ENCODE measurements around the gene CHRNA5.

DNA sequence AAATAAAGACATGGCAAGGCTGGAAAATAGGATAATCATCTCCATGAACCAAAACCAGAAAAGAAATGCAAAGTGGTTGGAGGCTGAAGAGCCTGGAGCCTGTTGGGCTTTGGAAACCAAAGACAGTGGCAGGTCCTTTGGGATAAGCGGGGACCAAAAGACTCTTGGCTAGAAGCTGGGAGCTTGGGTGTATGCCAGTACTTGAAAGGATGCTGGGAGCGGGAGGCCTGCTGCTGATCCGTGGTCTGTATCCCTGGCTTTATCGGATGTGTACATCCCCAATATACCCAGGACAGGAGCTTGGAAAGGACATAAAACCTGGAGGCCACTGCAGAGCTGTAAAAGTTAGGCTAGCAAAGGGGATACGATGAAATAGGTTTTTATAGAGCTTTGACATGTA is 77.0 kb downstream of the CHRNA5 start:
- TF ChIP-seq BCL6 (CRISPR knock-in tag; IDR thresholded peaks at IDR 0.05) (no peak), JUN (IDR thresholded peaks at IDR 0.05; ENCODE audit: borderline replicate concordance, low read depth, low read length) (no peak), JUN (CRISPR knock-in tag; IDR thresholded peaks at IDR 0.05; ENCODE audit: borderline replicate concordance) (no peak), HNRNPH1 (optimal IDR thresholded peaks at IDR 0.05; ENCODE audit: low read depth, low read length) (no peak), ZNF699 (CRISPR knock-in tag; IDR thresholded peaks at IDR 0.05; ENCODE audit: insufficient replicate concordance) (no peak), NFE2L1 (tag; IDR thresholded peaks at IDR 0.05; ENCODE audit: borderline replicate concordance, low read depth) (no peak), ZBTB7A (IDR thresholded peaks at IDR 0.05; ENCODE audit: borderline replicate concordance, control insufficient read depth, low read depth, low read length) (no peak)
- TF ChIP-seq, protein P1, sequence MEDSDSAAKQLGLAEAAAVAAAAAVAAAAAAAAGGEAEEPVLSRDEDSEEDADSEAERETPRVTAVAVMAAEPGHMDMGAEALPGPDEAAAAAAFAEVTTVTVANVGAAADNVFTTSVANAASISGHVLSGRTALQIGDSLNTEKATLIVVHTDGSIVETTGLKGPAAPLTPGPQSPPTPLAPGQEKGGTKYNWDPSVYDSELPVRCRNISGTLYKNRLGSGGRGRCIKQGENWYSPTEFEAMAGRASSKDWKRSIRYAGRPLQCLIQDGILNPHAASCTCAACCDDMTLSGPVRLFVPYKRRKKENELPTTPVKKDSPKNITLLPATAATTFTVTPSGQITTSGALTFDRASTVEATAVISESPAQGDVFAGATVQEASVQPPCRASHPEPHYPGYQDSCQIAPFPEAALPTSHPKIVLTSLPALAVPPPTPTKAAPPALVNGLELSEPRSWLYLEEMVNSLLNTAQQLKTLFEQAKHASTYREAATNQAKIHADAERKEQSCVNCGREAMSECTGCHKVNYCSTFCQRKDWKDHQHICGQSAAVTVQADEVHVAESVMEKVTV (CRISPR knock-in tag; IDR thresholded peaks at IDR 0.05) = no peak
- TF ChIP-seq, protein P2, sequence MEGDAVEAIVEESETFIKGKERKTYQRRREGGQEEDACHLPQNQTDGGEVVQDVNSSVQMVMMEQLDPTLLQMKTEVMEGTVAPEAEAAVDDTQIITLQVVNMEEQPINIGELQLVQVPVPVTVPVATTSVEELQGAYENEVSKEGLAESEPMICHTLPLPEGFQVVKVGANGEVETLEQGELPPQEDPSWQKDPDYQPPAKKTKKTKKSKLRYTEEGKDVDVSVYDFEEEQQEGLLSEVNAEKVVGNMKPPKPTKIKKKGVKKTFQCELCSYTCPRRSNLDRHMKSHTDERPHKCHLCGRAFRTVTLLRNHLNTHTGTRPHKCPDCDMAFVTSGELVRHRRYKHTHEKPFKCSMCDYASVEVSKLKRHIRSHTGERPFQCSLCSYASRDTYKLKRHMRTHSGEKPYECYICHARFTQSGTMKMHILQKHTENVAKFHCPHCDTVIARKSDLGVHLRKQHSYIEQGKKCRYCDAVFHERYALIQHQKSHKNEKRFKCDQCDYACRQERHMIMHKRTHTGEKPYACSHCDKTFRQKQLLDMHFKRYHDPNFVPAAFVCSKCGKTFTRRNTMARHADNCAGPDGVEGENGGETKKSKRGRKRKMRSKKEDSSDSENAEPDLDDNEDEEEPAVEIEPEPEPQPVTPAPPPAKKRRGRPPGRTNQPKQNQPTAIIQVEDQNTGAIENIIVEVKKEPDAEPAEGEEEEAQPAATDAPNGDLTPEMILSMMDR (IDR thresholded peaks at IDR 0.05 in 2 of 3, conservative IDR thresholded peaks at IDR 0.05 in 1 of 3; ENCODE audit: insufficient read depth in 2 of 3, low read depth in 1 of 3, low read length in 3 of 3) = no peak

Measured in K562 (cell line).